Measurements from ENCODE around the gene EFNB1.
A peak's percentile ranks its signal among the peaks of the same experiment; 100 is the strongest.
"Not testable (repeated sequence)": the region's sequence is repeated elsewhere in the genome, so short reads cannot be mapped to it uniquely, and the experiment has no call there.

The EFNB1 gene

GRCh38 chrX:68828740-68829581 lies at the start of gene EFNB1:
TSS of gene EFNB1 (plus strand) at chrX:68829021. CDS start at chrX:68829777, 756 bp downstream.
- peak; percentile 68 to 76 (median 73) for DNase-seq (ENCODE audit: low read depth in 2 of 3, low spot score in 1 of 3)

DNA sequence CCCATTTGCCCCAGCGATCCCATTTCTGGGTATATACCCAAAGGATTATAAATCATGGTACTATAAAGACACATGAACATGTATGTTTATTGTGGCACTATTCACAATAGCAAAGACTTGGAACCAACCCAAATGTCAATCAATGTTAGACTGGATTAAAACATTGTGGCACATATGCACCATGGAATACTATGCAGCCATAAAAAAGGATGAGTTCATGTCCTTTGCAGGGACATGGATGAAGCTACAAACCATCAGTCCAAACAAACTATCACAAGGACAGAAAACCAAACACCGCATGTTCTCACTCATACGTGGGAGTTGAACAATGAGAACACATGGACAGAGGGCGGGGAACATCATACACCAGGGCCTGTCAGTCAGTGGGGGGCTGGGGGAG lies 47.5 kb upstream of the EFNB1 start:
- not testable (repeated sequence) for DNase-seq (ENCODE audit: low read depth in 2 of 3, low spot score in 1 of 3)

GRCh38 chrX:68784816-68785215 lies 44.0 kb upstream of the EFNB1 start:
- DNase-seq (ENCODE audit: low read depth in 2 of 3, low spot score in 1 of 3): no peak

DNA sequence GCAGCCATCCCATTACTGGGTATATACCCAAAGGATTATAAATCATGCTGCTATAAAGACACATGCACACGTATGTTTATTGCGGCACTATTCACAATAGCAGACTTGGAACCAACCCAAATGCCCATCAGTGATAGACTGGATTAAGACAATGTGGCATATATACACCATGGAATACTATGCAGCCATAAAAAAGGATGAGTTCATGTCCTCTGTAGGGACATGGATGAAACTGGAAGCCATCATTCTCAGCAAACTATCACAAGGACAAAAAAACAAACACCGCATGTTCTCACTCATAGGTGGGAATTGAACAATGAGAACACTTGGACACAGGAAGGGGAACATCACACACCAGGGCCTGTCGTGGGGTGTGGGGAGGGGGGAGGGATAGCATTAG lies 42.2 kb upstream of the EFNB1 start:
- DNase-seq (ENCODE audit: low read depth in 2 of 3, low spot score in 1 of 3): not testable (repeated sequence)

DNA sequence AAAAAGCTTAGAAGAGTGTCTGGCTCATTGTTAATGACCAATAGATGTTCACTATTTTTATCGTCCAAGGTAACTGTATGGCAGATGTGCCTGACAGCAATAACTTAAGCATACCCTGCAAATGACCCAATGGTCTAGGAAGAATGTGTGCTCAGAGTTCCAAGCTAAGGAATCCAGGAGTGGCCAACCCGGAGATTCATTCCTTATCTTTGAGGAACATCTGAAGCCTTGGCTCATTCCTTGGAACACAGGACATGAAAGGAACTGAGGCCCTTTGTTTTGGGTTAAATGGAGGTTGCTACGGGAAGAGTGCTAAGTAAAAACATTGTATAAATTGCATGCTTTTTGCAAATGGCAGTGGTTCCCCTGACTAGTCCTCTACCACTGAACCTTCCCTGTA lies 38.9 kb upstream of the EFNB1 start:
- DNase-seq (ENCODE audit: low read depth in 2 of 3, low spot score in 1 of 3): no peak

DNA sequence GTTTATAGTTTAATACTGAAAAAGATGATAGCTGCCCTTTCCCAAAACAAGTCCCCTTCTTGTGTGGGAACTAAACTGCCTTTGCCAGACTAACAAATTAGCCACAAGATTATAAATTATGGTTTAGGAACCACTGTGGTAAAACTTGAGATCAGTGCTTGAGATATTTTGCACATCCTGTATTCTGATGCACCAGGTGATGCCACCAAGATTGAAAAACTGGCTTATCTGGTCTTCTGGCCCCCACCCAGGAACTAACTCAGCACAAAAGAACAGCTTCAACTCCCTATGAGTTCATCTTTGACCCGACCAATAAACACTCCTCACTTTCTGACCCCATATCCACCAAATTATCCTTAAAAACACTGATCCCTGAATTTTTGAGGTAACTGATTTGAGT lies 36.7 kb upstream of the EFNB1 start:
- no peak for DNase-seq (ENCODE audit: low read depth in 2 of 3, low spot score in 1 of 3)

DNA sequence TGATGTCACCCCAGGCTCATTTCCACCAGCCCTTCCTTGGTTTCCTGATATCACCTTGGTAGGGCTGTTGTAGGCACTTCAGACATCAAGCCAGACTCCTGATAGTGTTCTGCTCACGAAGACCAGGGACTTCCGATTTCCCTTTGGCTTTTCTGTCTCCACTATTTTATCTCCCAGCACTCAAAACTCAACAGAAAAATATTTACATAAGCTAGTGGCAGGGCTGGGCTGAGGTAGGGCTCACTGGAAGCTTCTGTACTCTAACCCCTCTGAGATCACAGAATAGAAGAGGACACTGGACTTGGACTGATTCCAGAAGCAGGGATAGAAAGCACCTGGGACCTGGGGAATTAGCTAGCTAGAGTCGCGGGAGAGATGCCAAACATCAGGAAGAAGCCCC lies 34.4 kb upstream of the EFNB1 start:
- DNase-seq (ENCODE audit: low read depth in 2 of 3, low spot score in 1 of 3): no peak

DNA sequence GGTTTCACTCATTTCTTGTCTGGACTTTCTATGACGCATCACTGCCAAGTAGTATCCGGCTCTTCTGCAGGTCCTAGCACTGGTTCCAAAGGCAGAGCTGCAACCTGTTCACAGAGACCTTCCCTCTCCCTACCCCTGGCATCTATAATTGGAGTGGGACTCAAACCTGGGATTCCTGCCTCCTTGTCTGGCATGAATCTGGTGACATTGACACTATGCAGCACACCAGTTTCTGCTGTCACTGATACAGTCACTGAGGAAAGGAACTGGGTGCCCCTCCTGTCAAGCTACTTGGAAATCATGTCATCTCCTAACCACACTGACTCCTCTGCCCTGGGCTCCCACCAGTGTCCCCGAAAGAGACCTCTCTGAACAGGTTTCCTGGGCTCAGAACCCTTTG lies 33.1 kb upstream of the EFNB1 start:
- no peak for DNase-seq (ENCODE audit: low read depth in 2 of 3, low spot score in 1 of 3)

GRCh38 chrX:68798400-68798799 lies 30.4 kb upstream of the EFNB1 start:
- not testable (repeated sequence) for DNase-seq (ENCODE audit: low read depth in 2 of 3, low spot score in 1 of 3)

DNA sequence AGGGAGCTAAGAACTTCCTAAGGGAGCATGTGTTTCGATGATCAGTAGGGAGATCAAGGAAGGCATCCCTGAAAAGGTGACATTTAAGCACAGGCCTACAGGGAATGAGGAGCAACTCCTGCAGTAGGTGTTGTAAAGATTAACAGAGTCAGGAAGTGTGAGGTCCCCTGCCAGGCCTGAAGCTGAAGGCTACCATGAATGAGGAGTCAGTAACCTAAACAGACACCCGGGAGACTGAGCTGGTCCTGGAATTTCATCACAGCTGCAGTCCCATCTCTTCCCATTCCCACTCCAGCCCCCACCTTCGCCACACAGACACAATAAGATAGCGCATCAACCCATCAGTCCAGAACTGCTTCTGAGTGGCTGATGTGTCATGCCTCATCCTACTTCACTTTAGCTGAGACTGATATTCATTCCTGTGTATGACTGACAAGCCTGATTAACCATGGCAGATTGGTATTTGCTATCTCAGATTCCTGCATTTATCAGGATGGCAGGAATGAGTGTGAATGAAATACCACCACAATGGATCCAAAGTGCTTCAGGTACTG lies 27.0 kb upstream of the EFNB1 start:
- no peak for DNase-seq (ENCODE audit: low read depth in 2 of 3, low spot score in 1 of 3)

DNA sequence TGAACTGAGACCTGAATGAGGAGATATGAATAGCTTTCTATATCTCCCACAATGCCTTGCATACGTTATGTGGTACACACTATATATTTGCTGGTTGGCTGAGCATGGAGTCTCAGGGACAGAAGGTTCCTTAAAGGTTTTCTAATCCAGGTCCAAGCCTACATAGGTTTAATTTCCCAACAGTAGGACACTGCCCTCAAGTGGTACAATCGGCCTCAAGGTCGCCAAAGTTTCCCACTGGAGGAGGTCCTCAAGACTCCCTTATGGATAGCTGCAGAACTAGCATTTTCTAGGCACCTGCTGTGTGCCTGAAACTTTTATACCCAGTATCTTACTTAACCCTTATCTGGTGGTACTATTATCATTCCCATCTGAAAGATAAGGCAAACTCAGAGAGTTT lies 21.0 kb upstream of the EFNB1 start:
- DNase-seq (ENCODE audit: low read depth in 2 of 3, low spot score in 1 of 3): no peak

DNA sequence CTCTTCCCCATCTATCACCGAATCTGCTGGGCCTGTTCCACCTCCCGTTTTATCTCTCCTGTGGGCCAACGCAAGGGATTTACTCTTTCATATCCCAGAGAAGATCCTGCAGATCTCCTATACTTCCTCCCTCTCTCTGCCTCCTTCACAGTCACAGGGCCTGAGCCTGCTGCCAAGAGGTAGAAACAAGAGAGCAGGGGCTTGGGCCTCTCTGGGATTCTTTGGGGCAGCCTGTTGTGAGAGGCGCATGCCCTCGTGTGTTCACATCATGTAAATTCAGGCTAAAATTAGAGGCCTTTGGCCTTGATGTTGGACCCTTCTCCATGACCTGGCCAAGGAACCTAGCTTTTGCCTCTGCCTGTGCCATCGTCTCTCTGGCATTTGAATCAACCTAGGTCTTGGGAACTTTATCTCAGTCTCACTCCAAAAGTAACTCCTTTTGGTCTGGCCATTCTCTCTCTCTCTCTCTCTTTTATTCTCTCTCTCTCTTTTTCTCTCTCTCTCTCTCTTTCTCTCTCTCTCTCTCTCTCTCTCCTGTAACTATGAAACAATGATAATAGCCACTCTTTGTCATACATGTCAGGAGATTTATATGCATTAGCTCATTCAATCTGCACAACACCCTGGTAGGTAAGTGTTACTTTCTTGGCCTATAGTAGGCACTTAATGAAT lies 20.0 kb upstream of the EFNB1 start:
- DNase-seq (ENCODE audit: low read depth in 2 of 3, low spot score in 1 of 3): no peak

DNA sequence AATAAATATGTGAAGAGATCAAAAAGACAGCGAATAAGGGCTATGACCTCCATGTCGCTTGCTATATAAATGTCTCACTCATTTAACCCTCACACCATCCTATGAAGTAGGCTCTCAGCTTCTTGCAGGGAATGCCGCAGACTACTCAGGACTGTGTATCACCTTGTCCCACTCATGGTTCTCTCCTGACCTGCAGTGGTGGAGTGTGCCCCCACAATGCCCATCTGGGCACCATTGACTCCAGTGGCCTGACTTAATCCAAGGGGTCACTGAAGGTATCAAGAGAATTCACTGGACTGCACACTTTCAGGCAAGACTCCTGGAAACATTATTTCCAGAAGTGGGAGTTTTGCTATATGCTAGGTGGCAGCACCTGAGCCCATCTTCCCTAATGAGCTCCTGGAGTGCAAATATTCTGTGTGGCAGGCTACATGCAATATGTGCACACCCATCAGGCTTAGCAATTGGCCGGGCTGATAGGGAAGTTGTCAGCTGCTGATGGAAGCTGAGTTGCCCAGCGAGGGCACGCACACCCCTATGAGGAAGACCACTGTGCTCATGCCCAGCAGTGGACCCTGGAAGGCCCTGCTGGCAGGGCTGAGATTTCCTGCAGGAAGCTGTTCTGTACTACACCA lies 8.2 kb upstream of the EFNB1 start:
- DNase-seq (ENCODE audit: low read depth in 2 of 3, low spot score in 1 of 3): no peak

GRCh38 chrX:68821616-68822015 lies 7.2 kb upstream of the EFNB1 start:
- no peak for DNase-seq (ENCODE audit: low read depth in 2 of 3, low spot score in 1 of 3)

GRCh38 chrX:68822641-68823410 lies 6.0 kb upstream of the EFNB1 start:
- no peak for DNase-seq (ENCODE audit: low read depth in 2 of 3, low spot score in 1 of 3)

DNA sequence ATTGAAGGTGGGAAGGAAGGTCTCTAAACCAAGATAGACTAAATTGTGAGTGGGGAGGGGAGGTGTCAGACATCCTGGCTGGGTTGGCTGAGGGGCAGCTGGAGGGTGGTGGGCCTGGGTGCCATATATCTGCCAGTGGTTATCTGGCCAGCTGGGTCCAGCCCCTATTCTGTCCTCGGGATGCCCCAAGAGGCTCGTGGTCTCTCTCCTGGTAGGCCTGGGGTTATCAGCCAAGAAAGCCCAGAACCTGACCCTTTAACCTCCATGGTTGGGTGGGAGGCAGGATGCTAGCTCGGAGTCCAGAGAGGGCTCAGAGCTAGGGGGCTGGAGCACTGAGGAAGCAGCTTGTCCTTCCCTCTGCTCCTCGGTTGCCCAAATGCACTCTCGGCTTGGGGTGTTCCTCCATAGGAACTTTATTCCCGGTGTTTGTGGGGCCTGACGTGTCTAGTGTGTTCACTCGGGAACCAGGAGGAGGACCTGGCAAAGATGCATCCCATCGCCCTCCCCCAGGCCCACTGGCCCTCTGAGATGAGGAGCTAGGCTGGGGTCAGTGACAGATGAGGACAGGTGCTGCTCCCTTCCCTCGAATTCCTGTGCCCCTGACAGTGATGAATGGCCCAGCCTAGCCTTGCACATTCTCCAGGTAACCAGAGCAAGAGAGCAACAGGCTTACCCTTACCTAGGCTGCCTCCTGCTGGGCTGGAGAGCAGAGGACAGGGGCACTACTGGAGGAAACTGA lies 5.2 kb upstream of the EFNB1 start:
- no peak for DNase-seq (ENCODE audit: low read depth in 2 of 3, low spot score in 1 of 3)

DNA sequence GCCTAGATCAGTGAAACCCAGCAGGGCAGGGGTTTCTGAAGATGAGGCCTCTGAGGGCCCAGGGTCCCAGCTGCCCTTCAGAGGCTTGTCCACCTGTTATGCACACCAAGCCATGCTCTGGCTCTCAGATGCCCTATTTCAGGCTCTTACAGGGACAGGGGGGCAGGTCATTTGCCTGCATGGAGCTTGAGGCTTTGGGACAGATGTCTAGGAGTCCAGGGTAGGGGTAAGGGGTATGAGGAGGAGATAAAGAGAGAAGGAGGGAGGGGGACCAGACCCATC lies 4.7 kb upstream of the EFNB1 start:
- no peak for DNase-seq (ENCODE audit: low read depth in 2 of 3, low spot score in 1 of 3)

GRCh38 chrX:68824565-68825125 lies 4.2 kb upstream of the EFNB1 start:
- DNase-seq (ENCODE audit: low read depth in 2 of 3, low spot score in 1 of 3): no peak

GRCh38 chrX:68826113-68826980 lies 2.5 kb upstream of the EFNB1 start:
- no peak for DNase-seq (ENCODE audit: low read depth in 2 of 3, low spot score in 1 of 3)
